WTC11 (cell line): ENCODE results near the gene CACNB3. TPM values are rescaled to one million over a fixed set of nuclear protein-coding genes. Genes with fewer than 3 reads are reported as not detected.

Experiments used
- ATAC-seq: fragments of 200-7000 bp; cut with Tn5 transposase; 2 replicates; pipeline ENCODE4 v1.10.0; 2021; ENCODE audit warnings: mild to moderate bottlenecking, moderate library complexity
- CTCF ChIA-PET: fragments of 300-600 bp; sonication (Branson Sonifier 250); formaldehyde crosslinking; loops from one replicate; lab custom pipeline; 2021; ENCODE audit warnings: antibody characterized with exemption; lab: Charles Lee
- POLR2A ChIA-PET: fragments of 350-600 bp; sonication (Branson Sonifier 250); formaldehyde crosslinking; loops from one replicate; lab custom pipeline; 2021; ENCODE audit warnings: antibody characterized with exemption; lab: Charles Lee
- DNase-seq: peaks from one replicate; pipeline ENCODE4 v3.0.0; 2021; ENCODE audit warnings: low spot score
- H3K27ac Mint-ChIP-seq: 2 replicates; pipeline ENCODE4 v1.8.0; 2021; ENCODE audit warnings: mixed read lengths
- H3K27me3 Mint-ChIP-seq: 2 replicates; pipeline ENCODE4 v1.8.0; 2021; ENCODE audit warnings: low read depth, mild to moderate bottlenecking, moderate library complexity, mixed read lengths
- H3K36me3 Mint-ChIP-seq: 2 replicates; pipeline ENCODE4 v1.8.0; 2021; ENCODE audit warnings: mixed read lengths
- H3K4me1 Mint-ChIP-seq: 2 replicates; pipeline ENCODE4 v1.8.0; 2022; ENCODE audit warnings: mixed read lengths
- H3K4me3 Mint-ChIP-seq: 2 replicates; pipeline ENCODE4 v1.8.0; 2021; ENCODE audit warnings: mild to moderate bottlenecking, moderate library complexity, mixed read lengths
- H3K9me3 Mint-ChIP-seq: 2 replicates; pipeline ENCODE4 v1.8.0; 2021; ENCODE audit warnings: mixed read lengths
- ARID4B ChIP-seq: sonication (generic); formaldehyde crosslinking; IDR thresholded peaks from 2 replicates; pipeline ENCODE4 v1.8.0; 2023; ENCODE audit warnings: missing genetic modification reagents, mild to moderate bottlenecking, borderline replicate concordance
- CREM ChIP-seq: sonication (generic); formaldehyde crosslinking; IDR thresholded peaks from 2 replicates; pipeline ENCODE4 v1.8.1; 2022; ENCODE audit warnings: mild to moderate bottlenecking, missing genetic modification reagents, moderate library complexity
- EMX1 ChIP-seq: fragments of 250-450 bp; sonication (Bioruptor Pico); IDR thresholded peaks from 2 replicates; pipeline ENCODE4 v1.8.0; 2021; ENCODE audit warnings: mild to moderate bottlenecking
- ETV6 ChIP-seq: sonication (generic); formaldehyde crosslinking; IDR thresholded peaks from 2 replicates; pipeline ENCODE4 v1.8.1; 2022; ENCODE audit warnings: mild to moderate bottlenecking, missing genetic modification reagents
- FOXP4 ChIP-seq: sonication (generic); formaldehyde crosslinking; IDR thresholded peaks from 2 replicates; pipeline ENCODE4 v1.8.0; 2022; ENCODE audit warnings: mild to moderate bottlenecking, missing genetic modification reagents
- GABPB1 ChIP-seq: sonication (generic); formaldehyde crosslinking; IDR thresholded peaks from 2 replicates; pipeline ENCODE4 v1.8.1; 2023; ENCODE audit warnings: mild to moderate bottlenecking, missing genetic modification reagents
- JUN ChIP-seq: sonication (generic); formaldehyde crosslinking; IDR thresholded peaks from 2 replicates; pipeline ENCODE4 v1.8.0; 2023; ENCODE audit warnings: mild to moderate bottlenecking, missing genetic modification reagents
- MYBL2 ChIP-seq: sonication (generic); formaldehyde crosslinking; IDR thresholded peaks from 2 replicates; pipeline ENCODE4 v1.8.1; 2023; ENCODE audit warnings: mild to moderate bottlenecking, moderate library complexity, missing genetic modification reagents
- NFATC4 ChIP-seq: fragments of 250-450 bp; sonication (Bioruptor Pico); IDR thresholded peaks from 2 replicates; pipeline ENCODE4 v1.9.0; 2021; ENCODE audit warnings: mild to moderate bottlenecking
- NFYB ChIP-seq: sonication (generic); formaldehyde crosslinking; conservative IDR thresholded peaks from 2 replicates; pipeline ENCODE4 v1.8.0; 2022; ENCODE audit warnings: low read depth, missing genetic modification reagents
- NR2C2 ChIP-seq: sonication (generic); formaldehyde crosslinking; IDR thresholded peaks from 2 replicates; pipeline ENCODE4 v1.8.0; 2022; ENCODE audit warnings: mild to moderate bottlenecking, missing genetic modification reagents
- SMAD4 ChIP-seq: sonication (generic); formaldehyde crosslinking; IDR thresholded peaks from 2 replicates; pipeline ENCODE4 v1.8.0; 2022; ENCODE audit warnings: mild to moderate bottlenecking, missing genetic modification reagents
- USF2 ChIP-seq: sonication (generic); formaldehyde crosslinking; IDR thresholded peaks from 2 replicates; pipeline ENCODE4 v1.8.1; 2023; ENCODE audit warnings: mild to moderate bottlenecking, missing genetic modification reagents, moderate library complexity
- ZNF219 ChIP-seq: sonication (generic); formaldehyde crosslinking; IDR thresholded peaks from 2 replicates; pipeline ENCODE4 v1.8.0; 2023; ENCODE audit warnings: missing genetic modification reagents, mild to moderate bottlenecking, borderline replicate concordance
- ZNF416 ChIP-seq: fragments of 250-450 bp; sonication (Bioruptor Pico); IDR thresholded peaks from 2 replicates; pipeline ENCODE4 v1.9.0; 2021; ENCODE audit warnings: mild to moderate bottlenecking, inconsistent platforms
- total RNA-seq: library from RNA; stranded (reverse); gene quantifications from 3 replicates; pipeline ENCODE4 v1.2.3, GENCODE V29; 2021
- TF ChIP-seq, protein P1 (sequence below): fragments of 250-450 bp; sonication (Bioruptor Pico); IDR thresholded peaks from 2 replicates; pipeline ENCODE4 v1.9.0; 2021; ENCODE audit warnings: mild to moderate bottlenecking
- TF ChIP-seq, protein P2 (sequence below): sonication (generic); formaldehyde crosslinking; IDR thresholded peaks from 2 replicates; pipeline ENCODE4 v1.8.1; 2023; ENCODE audit warnings: mild to moderate bottlenecking, missing genetic modification reagents, moderate library complexity
- TF ChIP-seq, protein P3 (sequence below): sonication (generic); formaldehyde crosslinking; IDR thresholded peaks from 2 replicates; pipeline ENCODE4 v1.8.0; 2022; ENCODE audit warnings: mild to moderate bottlenecking, missing genetic modification reagents
- TF ChIP-seq, protein P4 (sequence below): sonication (generic); formaldehyde crosslinking; IDR thresholded peaks from 2 replicates; pipeline ENCODE4 v1.8.1; 2023; ENCODE audit warnings: mild to moderate bottlenecking, moderate library complexity, missing genetic modification reagents

Gene CACNB3
- total RNA-seq, 1 experiment from 2014 or later: 17.0 TPM

DNA sequence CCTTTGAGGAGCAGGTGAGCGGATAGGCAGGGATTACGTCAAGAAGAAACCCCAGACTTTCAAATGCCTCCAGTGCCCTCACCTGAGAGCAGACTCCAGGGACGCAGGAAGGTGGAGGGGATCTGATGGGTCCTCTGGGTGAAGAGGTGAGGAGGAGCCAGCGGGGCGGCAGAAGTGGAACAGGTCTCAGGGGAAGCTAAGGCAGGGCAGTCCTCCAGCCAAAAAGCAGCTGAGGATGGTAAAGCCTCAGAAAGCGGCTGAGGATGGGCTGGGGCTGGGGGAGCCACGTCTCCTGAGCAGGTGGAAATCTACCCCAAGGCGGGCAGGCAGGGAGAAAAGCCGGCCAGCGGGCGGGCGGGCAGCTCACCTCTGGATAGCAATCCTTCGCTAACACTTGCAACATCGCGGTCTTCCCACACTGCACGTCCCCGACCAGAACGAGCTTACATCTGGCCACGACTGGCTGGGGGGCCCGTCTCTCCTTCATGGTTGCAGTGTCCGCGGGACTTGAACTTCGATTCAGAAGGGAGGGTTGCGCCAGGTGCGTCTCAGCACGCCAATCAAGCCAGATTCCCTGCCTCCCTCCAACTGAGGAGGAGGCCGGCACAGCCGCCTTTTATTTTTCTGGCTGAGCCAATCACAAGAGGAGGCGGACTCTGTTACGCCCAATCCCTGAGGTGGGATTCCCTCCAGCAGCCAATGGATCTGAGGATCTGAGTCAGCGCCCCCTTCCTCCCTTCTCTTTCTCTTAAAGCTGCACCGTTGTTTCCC is 47.2 kb downstream of the CACNB3 start, which contains the start of gene RND1 (continued):
- TF ChIP-seq ARID4B (CRISPR knock-in tag) (peak; percentile 48; the same call in 1 of the 2 replicates), CREM (CRISPR knock-in tag) (no peak), MYBL2 (CRISPR knock-in tag) (0 out of 2 replicates have a peak, but pooled peaks have one; percentile 30), ZNF416 (CRISPR knock-in tag) (peak; percentile 89; the same call in 1 of the 2 replicates), ETV6 (CRISPR knock-in tag) (peak; percentile 73; the same call in 1 of the 2 replicates), NFATC4 (CRISPR knock-in tag) (0 out of 2 replicates have a peak, but pooled peaks have one; percentile 73)
- TF ChIP-seq, protein P1, sequence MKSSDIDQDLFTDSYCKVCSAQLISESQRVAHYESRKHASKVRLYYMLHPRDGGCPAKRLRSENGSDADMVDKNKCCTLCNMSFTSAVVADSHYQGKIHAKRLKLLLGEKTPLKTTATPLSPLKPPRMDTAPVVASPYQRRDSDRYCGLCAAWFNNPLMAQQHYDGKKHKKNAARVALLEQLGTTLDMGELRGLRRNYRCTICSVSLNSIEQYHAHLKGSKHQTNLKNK (CRISPR knock-in tag): peak; percentile 74; the same call in 1 of the 2 replicates
- TF ChIP-seq, protein P2, sequence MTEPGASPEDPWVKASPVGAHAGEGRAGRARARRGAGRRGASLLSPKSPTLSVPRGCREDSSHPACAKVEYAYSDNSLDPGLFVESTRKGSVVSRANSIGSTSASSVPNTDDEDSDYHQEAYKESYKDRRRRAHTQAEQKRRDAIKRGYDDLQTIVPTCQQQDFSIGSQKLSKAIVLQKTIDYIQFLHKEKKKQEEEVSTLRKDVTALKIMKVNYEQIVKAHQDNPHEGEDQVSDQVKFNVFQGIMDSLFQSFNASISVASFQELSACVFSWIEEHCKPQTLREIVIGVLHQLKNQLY: no peak

GRCh38 chr12:48866052-48866711 is 47.9 kb downstream of the CACNB3 start:
- ChIA-PET CTCF (interaction anchor here (0.7 to 8.3 kb wide), 19 partner anchors 12 to 178 kb away, joined by 3 to 134 read pairs (median 5); partner anchors contain the start of genes ARF3, CACNB3, DDN and DDX23), POLR2A (interaction anchor here (0.6 to 2.8 kb wide), 10 partner anchors 9 to 114 kb away, joined by 3 to 32 read pairs (median 4); partner anchors contain the start of genes ARF3 and DDX23)
- H3K36me3 Mint-ChIP-seq: peaks cover 9% of the 10 kb centered on the region
- peaks cover 6% of the 10 kb centered on the region; the same call in 1 of the 2 replicates for H3K27me3 Mint-ChIP-seq
- TF ChIP-seq ETV6 (CRISPR knock-in tag): peak; percentile 38; the same call in 1 of the 2 replicates
- no peak for TF ChIP-seq FOXP4 (CRISPR knock-in tag)
- no peak; the same call in 1 of the 2 replicates for ATAC-seq
- H3K4me3 Mint-ChIP-seq: peak overlapping the region; percentile 91
- H3K4me1 Mint-ChIP-seq: peaks cover 44% of the 10 kb centered on the region
- H3K27ac Mint-ChIP-seq: peak overlapping the region; percentile 94
- H3K9me3 Mint-ChIP-seq: no peaks in the 10 kb centered on the region
- DNase-seq: no peak

- ATAC-seq (no peak), DNase-seq (no peak)
- Mint-ChIP-seq H3K4me1 (peaks cover 30% of the 10 kb centered on the region), H3K36me3 (no peaks in the 10 kb centered on the region), H3K27ac (peak overlapping the region; percentile 26; the same call in 1 of the 2 replicates), H3K27me3 (peaks cover 6% of the 10 kb centered on the region; the same call in 1 of the 2 replicates), H3K4me3 (no peak overlapping the region), H3K9me3 (no peaks in the 10 kb centered on the region)
- CTCF ChIA-PET: interaction anchor here (0.5 to 8.3 kb wide), 6 partner anchors 14 to 386 kb away, joined by 3 to 134 read pairs (median 24); partner anchors contain the start of gene DDX23
- POLR2A ChIA-PET: no interaction called here
- TF ChIP-seq JUN (CRISPR knock-in tag) (no peak), NR2C2 (no peak), USF2 (CRISPR knock-in tag) (no peak), SMAD4 (no peak), ZNF219 (CRISPR knock-in tag) (no peak), EMX1 (CRISPR knock-in tag) (no peak), NFYB (CRISPR knock-in tag) (no peak), GABPB1 (CRISPR knock-in tag) (no peak)
- TF ChIP-seq, protein P3, sequence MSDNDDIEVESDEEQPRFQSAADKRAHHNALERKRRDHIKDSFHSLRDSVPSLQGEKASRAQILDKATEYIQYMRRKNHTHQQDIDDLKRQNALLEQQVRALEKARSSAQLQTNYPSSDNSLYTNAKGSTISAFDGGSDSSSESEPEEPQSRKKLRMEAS (CRISPR knock-in tag): no peak
- TF ChIP-seq, protein P4, sequence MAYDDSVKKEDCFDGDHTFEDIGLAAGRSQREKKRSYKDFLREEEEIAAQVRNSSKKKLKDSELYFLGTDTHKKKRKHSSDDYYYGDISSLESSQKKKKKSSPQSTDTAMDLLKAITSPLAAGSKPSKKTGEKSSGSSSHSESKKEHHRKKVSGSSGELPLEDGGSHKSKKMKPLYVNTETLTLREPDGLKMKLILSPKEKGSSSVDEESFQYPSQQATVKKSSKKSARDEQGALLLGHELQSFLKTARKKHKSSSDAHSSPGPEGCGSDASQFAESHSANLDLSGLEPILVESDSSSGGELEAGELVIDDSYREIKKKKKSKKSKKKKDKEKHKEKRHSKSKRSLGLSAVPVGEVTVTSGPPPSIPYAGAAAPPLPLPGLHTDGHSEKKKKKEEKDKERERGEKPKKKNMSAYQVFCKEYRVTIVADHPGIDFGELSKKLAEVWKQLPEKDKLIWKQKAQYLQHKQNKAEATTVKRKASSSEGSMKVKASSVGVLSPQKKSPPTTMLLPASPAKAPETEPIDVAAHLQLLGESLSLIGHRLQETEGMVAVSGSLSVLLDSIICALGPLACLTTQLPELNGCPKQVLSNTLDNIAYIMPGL (CRISPR knock-in tag): no peak
These were observed 50.2 kb downstream of the CACNB3 start for GRCh38 chr12:48868451-48868850.
